ENCODE data around the gene EFR3B.

EFR3B gene

DNA sequence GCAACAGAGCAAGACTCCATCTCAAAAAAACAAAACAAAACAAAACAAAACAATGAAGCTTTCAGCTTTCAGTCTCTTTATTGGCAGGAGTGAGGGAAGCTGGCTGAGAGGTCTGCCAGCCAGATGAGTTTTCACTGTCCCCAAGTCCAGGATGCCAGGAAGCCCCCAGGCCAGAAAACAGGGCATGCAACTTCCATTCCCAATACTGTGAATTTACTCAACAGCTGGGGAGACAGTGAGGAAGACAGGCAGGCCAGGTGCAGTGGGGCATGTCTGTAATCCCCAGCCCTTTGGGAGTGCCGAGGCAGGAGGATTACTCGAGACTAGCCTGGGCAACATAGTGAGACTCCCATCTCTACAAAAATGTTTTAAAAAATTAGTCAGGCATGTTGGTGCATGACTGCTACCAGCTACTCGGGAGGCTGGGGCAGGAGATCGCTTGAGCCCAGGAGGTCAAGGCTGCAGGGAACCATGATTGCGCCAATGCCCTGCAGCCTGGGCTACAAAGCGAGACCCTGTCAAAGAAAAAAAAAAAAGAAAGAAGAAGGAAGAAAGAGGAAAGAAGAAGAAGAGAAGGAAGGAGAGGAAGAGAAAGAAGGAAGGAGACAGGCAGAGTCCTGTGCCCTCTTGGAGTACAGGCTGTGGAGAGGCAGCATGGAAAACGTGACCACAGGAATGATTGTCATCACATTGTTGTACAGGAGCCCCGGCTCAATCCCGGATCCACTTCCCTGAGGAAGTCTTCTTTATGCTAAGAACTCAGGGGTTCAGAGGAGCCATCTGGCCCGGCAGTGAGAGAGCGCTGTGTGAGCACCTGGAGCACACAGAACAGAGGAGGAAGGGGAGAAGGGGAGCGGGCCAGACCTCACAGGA, 155.7 kb downstream of the EFR3B start:
- DNase-seq: no peak

- DNase-seq: no peak
These were observed 156.3 kb downstream of the EFR3B start for GRCh38 chr2:25198209-25198525.

- DNase-seq: no peak
These were observed 156.7 kb downstream of the EFR3B start for GRCh38 chr2:25198576-25198975.

DNA sequence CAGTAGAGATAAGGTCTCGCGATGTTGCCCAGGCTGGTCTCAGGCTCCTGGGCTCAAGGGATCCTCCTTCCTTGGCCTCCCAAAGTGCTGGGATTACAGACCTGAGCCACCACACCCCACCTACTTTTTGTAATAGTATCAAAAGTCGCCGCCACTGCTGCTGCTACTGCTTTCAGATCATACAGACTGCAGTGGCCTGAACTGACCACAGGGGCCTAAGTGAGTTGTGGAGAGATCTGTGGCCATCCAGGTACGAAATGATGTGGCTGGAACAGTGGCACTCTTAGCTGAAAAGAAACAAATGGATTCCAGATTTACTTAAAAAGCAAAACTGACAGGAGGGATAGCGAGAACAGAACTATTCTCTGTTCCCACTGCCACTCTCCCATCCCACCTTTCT, 159.4 kb downstream of the EFR3B start:
- DNase-seq: no peak

DNA sequence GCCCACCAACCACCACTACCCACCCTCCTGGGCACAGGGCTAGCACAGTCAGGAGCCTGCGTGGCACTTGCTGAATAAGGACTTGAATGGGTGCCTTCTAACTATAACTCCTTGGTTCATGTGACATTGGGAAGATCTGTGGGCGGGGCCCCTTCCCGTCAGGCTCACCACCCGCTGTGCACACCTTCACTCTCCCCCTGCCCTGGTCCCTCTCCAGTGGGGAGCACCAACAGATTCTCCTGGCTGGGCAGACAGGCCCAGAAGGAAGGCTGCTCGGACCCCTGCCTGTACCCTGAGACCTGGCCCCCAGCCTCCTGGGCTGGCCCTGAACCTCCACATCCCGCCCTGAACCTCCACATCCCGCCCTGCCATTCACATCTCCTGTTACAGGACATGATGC, 159.9 kb downstream of the EFR3B start:
- DNase-seq: no peak

GRCh38 chr2:25202275-25202674, 160.4 kb downstream of the EFR3B start:
- no peak for DNase-seq

DNA sequence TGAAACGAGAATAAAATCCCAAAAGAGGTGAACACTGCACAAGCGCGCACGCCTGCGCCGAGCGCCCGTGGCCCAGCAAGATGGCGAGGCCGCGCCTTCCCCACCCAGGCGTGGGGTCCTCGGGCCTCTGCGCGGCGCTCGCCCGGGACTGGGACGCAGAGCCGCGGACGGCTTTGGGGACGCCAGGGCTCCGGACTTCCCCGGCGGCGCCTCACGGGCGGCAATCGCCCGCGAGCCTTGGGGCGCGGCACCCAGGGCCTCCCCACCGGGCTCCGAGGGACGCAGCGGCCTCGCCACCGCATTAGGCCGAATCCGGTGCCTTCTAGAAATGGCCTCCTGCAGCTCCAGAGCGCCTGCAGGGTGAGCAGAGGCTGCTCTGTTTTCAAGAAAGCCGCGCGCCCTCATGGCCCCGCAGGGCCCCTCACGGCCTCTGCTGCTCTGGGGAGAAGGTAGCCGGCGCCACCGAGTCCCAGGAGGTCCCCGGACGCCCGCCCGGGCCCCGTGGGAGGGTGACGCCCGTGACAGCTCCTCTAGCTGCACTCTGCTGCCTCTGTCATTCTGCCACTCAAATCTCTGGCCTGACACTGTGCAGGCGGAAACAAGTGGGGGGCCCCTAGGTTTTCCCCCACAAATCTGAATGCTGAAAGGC, 162.4 kb downstream of the EFR3B start:
- DNase-seq: no peak

DNA sequence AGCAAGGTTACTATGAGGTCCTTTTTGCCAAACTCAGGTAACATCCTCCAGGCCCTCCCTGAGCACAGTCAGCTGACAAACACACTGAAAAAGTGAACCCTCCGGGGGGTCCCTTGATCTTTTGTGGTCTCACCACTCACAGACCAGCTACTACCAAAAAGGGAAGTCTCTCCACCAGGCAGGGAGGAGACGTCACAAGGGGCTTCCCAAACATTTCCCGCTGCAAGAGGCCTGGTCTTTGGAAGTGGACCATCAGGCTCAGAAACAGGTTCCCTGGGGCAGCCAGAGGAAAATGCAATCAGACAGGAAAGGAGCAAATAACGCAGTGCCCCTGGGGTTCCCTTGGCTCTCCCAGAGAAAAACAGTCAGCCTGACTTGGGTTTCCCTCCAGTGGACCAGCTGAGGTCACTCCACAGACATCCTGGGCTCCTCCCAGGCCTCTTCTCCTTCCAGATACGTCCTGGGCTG, 165.2 kb downstream of the EFR3B start:
- DNase-seq: no peak
